CD4-positive, alpha-beta T cell treated with Interleukin-4 for 4 hours (primary cell): ENCODE data around the gene CHST9.

Experiments
- DNase-seq: peaks from one replicate; pipeline ENCODE4 v3.0.0-alpha.2; 2020

Gene CHST9

GRCh38 chr18:26862084-26862483, 323.0 kb downstream of the CHST9 start:
- no peak for DNase-seq
